Tibial nerve (tissue), 4 donors: Measurements from ENCODE around the gene TEKT3. TPM values are rescaled to one million over a fixed set of nuclear protein-coding genes. Genes with fewer than 3 reads are reported as not detected.

Experiments
- DNase-seq, 2 donors: peaks; one replicate each; pipeline ENCODE4 v3.0.0-alpha.2; 2019; ENCODE audit warnings: low spot score in 2 of 2
- H3K27ac ChIP-seq, 4 donors: fragments of 200-600 bp; sonication (generic) in 3 of 4; one replicate each; pipeline ENCODE4 v1.5.1; 2017 to 2019; ENCODE audit warnings: mild to moderate bottlenecking in 1 of 4
- H3K27me3 ChIP-seq, 2 donors: fragments of 200-600 bp; sonication (generic) in 1 of 2; one replicate each; pipeline versions ENCODE4 v1.5.1 to v1.6.0; 2017 to 2019
- H3K36me3 ChIP-seq, 3 donors: fragments of 200-600 bp; sonication (generic); one replicate each; pipeline ENCODE4 v1.5.1; 2018 to 2019
- H3K4me1 ChIP-seq, 4 donors: fragments of 200-600 bp; sonication (generic) in 3 of 4; one replicate each; pipeline ENCODE4 v1.5.1; 2017 to 2019
- H3K4me3 ChIP-seq, 4 donors: fragments of 200-600 bp; sonication (generic) in 3 of 4; one replicate each; pipeline ENCODE4 v1.5.1; 2017 to 2019; ENCODE audit warnings: mild to moderate bottlenecking in 1 of 4, moderate library complexity in 1 of 4
- H3K9me3 ChIP-seq, 4 donors: fragments of 200-600 bp; sonication (generic) in 3 of 4; one replicate each; pipeline ENCODE4 v1.5.1; 2017 to 2019
- CTCF ChIP-seq, 5 experiments: fragments of 200-600 bp in 3 of 5; fragments of 450-650 bp in 2 of 5; sonication (generic) in 3 of 5; IDR thresholded peaks; one replicate each; pipeline ENCODE4 v1.5.1; 2016 to 2019; ENCODE audit warnings: antibody characterized with exemption in 5 of 5, mild to moderate bottlenecking in 3 of 5, moderate library complexity in 2 of 5
- EP300 ChIP-seq, 2 donors: sonication (generic); formaldehyde crosslinking; IDR thresholded peaks; one replicate each; pipeline ENCODE4 v1.6.1; 2017; ENCODE audit warnings: antibody characterized with exemption in 2 of 2, mild to moderate bottlenecking in 1 of 2
- POLR2A ChIP-seq, 2 donors: fragments of 450-650 bp; IDR thresholded peaks; one replicate each; pipeline ENCODE4 v1.6.1; 2017; ENCODE audit warnings: antibody characterized with exemption in 2 of 2, mild to moderate bottlenecking in 2 of 2, moderate library complexity in 2 of 2
- WGBS, 2 donors: methylation state at CpG; one replicate each; pipeline ENCODE4 v1.1.5; 2018; 5-methylcytosine and 5-hydroxymethylcytosine counted together
- total RNA-seq, 4 donors: library from RNA; depleted of rRNA; stranded (reverse); fragments of >200 nt; gene quantifications; one replicate each; pipeline ENCODE4 v1.1.0, GENCODE V29; 2016

Gene TEKT3
- total RNA-seq, 4 donors from 2014 or later = 0.20 to 3.7 (median 1.0) TPM

DNA sequence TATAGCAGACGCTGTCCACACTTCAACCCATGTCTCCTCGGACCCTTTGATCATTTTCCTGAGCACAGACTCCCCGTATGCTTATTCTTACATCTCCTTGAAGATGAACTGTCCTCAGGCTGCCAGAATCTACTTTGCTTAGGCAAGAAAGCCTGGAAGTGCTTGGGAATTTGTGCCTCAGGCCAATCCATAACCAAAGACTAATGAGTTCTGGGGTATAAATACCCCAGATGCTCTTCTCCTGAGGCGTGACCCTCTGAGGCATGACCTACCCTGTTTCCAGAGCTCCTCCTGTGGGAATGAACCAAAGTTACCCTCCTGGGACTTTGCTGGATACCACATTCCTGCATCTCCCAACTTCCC lies 10.1 kb upstream of the TEKT3 start:
- peaks cover 0 to 34% (median 6%) of the 10 kb centered on the region in 4 donors for H3K4me1 ChIP-seq
- no peaks in the 10 kb centered on the region for H3K36me3 ChIP-seq
- peak overlapping the region; percentile 2 to 80 (median 71) for H3K27ac ChIP-seq
- DNase-seq = no peak
- 63 to 73% methylated on average over 4 of the region's 4 CpGs for WGBS, 2 donors
- no peak for TF ChIP-seq EP300 (IDR thresholded peaks at IDR 0.05)
- TF ChIP-seq POLR2A (IDR thresholded peaks at IDR 0.05) = no peak
- TF ChIP-seq CTCF (IDR thresholded peaks at IDR 0.05) = no peak
- H3K4me3 ChIP-seq = peak overlapping the region in 1 of 4 donors; percentile 2
- H3K27me3 ChIP-seq = no peaks in the 10 kb centered on the region
- H3K9me3 ChIP-seq = no peaks in the 10 kb centered on the region

DNA sequence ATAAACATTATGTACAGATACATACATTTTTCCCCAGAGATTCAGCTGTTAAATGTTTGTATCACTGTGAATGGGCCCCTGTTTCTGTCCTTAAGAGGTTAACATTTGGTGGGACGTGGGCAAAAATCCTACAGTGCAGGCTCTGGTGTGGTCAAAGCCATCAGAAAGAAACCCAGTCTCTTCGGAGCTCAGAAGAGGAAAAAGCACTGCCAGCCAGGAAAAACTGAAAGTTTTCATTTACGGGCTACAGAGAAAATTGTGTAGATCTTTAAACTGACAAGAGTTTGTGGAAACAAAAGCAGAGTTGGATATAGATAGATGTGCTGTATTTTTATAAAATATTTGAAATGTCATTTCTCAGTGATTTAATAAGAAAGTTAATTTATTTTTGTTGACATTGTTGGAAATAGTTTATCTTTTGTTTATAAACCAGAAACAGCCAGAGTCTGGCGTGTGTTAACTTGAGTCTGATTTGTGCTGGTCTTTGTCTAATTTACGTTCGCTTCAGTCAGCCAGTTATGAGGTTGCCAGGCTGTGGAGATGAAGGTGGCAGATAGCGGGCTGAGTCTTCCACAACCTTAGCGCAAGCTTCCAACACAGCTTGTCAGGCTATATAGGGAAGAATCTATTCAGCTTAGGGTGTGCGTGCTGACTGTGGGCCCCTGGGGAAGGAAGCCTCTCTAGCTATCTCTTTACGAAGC lies 9.5 kb upstream of the TEKT3 start:
- no peaks in the 10 kb centered on the region for H3K9me3 ChIP-seq
- H3K4me1 ChIP-seq = peaks cover 0 to 34% (median 6%) of the 10 kb centered on the region in 4 donors
- 40 to 47% methylated on average over 10 of the region's 10 CpGs for WGBS, 2 donors
- no peak for TF ChIP-seq POLR2A (IDR thresholded peaks at IDR 0.05)
- no peak for TF ChIP-seq EP300 (IDR thresholded peaks at IDR 0.05)
- no peak for DNase-seq
- no peaks in the 10 kb centered on the region for H3K27me3 ChIP-seq
- no peaks in the 10 kb centered on the region for H3K36me3 ChIP-seq
- H3K27ac ChIP-seq = peak overlapping the region; percentile 2 to 80 (median 71)
- H3K4me3 ChIP-seq = peak overlapping the region in 3 of 4 donors; percentile 2 to 7 (median 3)

DNA sequence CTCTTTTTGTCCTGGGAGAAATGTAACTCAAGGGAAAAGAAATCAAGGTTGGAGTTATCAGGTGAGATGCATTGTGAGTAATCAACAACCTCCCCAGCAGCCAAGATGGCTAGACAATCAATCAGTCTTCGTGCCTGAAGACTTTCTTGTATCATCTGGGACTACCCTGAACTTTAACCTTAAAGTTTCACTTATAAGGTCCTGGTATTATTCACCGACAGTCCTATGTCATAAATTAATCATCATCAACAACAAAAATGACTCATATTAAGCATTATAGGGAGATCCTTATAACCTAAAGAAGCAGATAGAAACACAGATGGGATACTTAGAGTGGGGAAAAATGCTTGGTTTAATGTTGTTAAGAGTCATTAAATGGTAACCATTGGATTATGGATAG lies 7.7 kb upstream of the TEKT3 start:
- no peak overlapping the region for H3K27ac ChIP-seq
- TF ChIP-seq CTCF (IDR thresholded peaks at IDR 0.05) (no peak), POLR2A (IDR thresholded peaks at IDR 0.05) (no peak), EP300 (IDR thresholded peaks at IDR 0.05) (no peak)
- no peaks in the 10 kb centered on the region for H3K27me3 ChIP-seq
- H3K9me3 ChIP-seq = no peaks in the 10 kb centered on the region
- no peaks in the 10 kb centered on the region for H3K36me3 ChIP-seq
- no peak for DNase-seq
- 41 to 77% methylated on average over 2 of the region's 2 CpGs for WGBS, 2 donors
- H3K4me1 ChIP-seq = peaks cover 0 to 34% (median 6%) of the 10 kb centered on the region in 4 donors
- H3K4me3 ChIP-seq = no peak overlapping the region

- DNase-seq = peak in 1 of 2 donors; percentile 23
- Histone ChIP-seq H3K4me1 (peaks cover 0 to 34% (median 6%) of the 10 kb centered on the region in 4 donors), H3K4me3 (no peak overlapping the region), H3K9me3 (no peaks in the 10 kb centered on the region), H3K27ac (no peak overlapping the region), H3K36me3 (no peaks in the 10 kb centered on the region), H3K27me3 (no peaks in the 10 kb centered on the region)
- TF ChIP-seq POLR2A (IDR thresholded peaks at IDR 0.05) (no peak), EP300 (IDR thresholded peaks at IDR 0.05) (no peak), CTCF (IDR thresholded peaks at IDR 0.05) (no peak)
- WGBS, 2 donors = 18 to 19% methylated on average over 4 of the region's 4 CpGs
Measured at GRCh38 chr17:15348021-15348420, 6.6 kb upstream of the TEKT3 start.

- peaks cover 0 to 7% of the 10 kb centered on the region in 2 donors for H3K27me3 ChIP-seq
- TF ChIP-seq EP300 (IDR thresholded peaks at IDR 0.05) (no peak), CTCF (IDR thresholded peaks at IDR 0.05) (no peak)
- DNase-seq = no peak
- no peak overlapping the region for H3K27ac ChIP-seq
- H3K4me1 ChIP-seq = peaks cover 0 to 31% (median 4%) of the 10 kb centered on the region in 4 donors
- no peaks in the 10 kb centered on the region for H3K9me3 ChIP-seq
- 51 to 66% methylated on average over 9 to 13 of the region's 13 CpGs for WGBS, 2 donors
- no peaks in the 10 kb centered on the region for H3K36me3 ChIP-seq
- no peak overlapping the region for H3K4me3 ChIP-seq
Measured at GRCh38 chr17:15346066-15346595, 4.7 kb upstream of the TEKT3 start.
